Chondrocyte (in vitro differentiated cells): ENCODE measurements around the gene OR51B2. TPM values are rescaled to one million over a fixed set of nuclear protein-coding genes. Genes with fewer than 3 reads are reported as not detected.

Source experiments
- DNase-seq: peaks from one replicate; pipeline ENCODE4 v3.0.0; 2021; ENCODE audit warnings: mixed read lengths, low spot score
- H3K27ac Mint-ChIP-seq: one replicate; pipeline ENCODE4 v1.8.0; 2021; ENCODE audit warnings: mild to moderate bottlenecking, moderate library complexity, mixed read lengths; ENCODE audit not compliant: unreplicated experiment
- H3K27me3 Mint-ChIP-seq: 2 replicates; pipeline ENCODE4 v1.8.0; 2021; ENCODE audit warnings: low read depth, mixed read lengths
- H3K36me3 Mint-ChIP-seq: 2 replicates; pipeline ENCODE4 v1.8.0; 2021; ENCODE audit warnings: low read depth, mixed read lengths
- H3K4me1 Mint-ChIP-seq: 2 replicates; pipeline ENCODE4 v1.8.0; 2021; ENCODE audit warnings: low read depth, mild to moderate bottlenecking, mixed read lengths
- H3K4me3 Mint-ChIP-seq: one replicate; pipeline ENCODE4 v1.8.0; 2021; ENCODE audit warnings: mild to moderate bottlenecking, moderate library complexity, mixed read lengths; ENCODE audit not compliant: unreplicated experiment
- H3K9me3 Mint-ChIP-seq: 2 replicates; pipeline ENCODE4 v1.8.0; 2021; ENCODE audit warnings: low read depth, mixed read lengths
- total RNA-seq: library from RNA; stranded (reverse); gene quantifications from 3 replicates; pipeline ENCODE4 v1.2.1, GENCODE V29; 2021
- TF ChIP-seq, protein P1 (sequence below): fragments of 200-600 bp; sonication (generic); IDR thresholded peaks from 2 replicates; pipeline ENCODE4 v1.5.0; 2021; ENCODE audit warnings: antibody characterized with exemption, mild to moderate bottlenecking, moderate library complexity

OR51B2 gene
- total RNA-seq, 1 donor from 2014 or later: not detected

DNA sequence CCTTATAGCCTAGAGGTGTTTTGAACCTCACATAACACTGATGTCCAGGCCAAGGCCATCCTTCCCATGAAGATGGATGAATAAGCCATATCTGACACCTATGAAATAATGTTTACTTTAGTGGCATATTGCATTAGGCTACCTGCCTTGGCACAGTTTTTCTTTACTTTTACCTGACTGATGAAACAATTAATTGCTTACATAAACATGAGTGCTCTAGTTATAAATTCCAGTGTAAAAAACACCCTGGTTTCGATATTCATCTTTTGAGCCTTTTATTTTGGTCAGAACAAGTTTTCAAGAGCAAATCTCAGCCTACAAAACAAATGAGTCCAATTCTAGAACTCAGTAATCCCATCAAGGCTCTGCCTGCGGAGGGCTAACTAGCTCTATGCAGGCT lies 47.4 kb downstream of the OR51B2 start:
- DNase-seq: no peak
- Mint-ChIP-seq H3K4me1 (peaks cover 8% of the 10 kb centered on the region), H3K27me3 (no peaks in the 10 kb centered on the region), H3K27ac (no peak overlapping the region), H3K4me3 (no peak overlapping the region), H3K9me3 (no peaks in the 10 kb centered on the region), H3K36me3 (no peaks in the 10 kb centered on the region)
- TF ChIP-seq, protein P1, sequence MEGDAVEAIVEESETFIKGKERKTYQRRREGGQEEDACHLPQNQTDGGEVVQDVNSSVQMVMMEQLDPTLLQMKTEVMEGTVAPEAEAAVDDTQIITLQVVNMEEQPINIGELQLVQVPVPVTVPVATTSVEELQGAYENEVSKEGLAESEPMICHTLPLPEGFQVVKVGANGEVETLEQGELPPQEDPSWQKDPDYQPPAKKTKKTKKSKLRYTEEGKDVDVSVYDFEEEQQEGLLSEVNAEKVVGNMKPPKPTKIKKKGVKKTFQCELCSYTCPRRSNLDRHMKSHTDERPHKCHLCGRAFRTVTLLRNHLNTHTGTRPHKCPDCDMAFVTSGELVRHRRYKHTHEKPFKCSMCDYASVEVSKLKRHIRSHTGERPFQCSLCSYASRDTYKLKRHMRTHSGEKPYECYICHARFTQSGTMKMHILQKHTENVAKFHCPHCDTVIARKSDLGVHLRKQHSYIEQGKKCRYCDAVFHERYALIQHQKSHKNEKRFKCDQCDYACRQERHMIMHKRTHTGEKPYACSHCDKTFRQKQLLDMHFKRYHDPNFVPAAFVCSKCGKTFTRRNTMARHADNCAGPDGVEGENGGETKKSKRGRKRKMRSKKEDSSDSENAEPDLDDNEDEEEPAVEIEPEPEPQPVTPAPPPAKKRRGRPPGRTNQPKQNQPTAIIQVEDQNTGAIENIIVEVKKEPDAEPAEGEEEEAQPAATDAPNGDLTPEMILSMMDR: no peak

DNA sequence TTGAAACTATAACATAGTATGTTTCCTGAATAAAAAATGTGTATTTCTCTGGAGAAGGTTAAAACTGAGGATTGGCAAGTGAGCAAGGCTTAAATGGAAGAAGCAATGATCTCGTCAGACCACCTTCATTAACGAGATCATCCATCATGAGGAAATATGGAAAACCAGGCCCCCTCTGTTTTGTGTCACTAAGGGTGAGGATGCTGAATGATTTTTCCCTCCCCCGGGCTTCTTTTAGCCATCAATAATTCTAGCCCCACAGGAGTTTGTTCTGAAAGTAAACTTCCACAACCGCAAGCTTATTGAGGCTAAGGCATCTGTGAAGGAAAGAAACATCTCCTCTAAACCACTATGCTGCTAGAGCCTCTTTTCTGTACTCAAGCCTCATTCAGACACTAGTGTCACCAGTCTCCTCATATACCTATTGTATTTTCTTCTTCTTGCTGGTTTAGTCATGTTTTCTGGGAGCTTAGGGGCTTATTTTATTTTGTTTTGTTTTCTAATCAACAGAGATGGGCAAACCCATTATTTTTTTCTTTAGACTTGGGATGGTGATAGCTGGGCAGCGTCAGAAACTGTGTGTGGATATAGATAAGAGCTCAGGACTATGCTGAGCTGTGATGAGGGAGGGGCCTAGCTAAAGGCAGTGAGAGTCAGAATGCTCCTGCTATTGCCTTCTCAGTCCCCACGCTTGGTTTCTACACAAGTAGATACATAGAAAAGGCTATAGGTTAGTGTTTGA lies 48.6 kb downstream of the OR51B2 start:
- TF ChIP-seq, protein P1: no peak
- H3K36me3 Mint-ChIP-seq: no peaks in the 10 kb centered on the region
- H3K4me1 Mint-ChIP-seq: peaks cover 4% of the 10 kb centered on the region
- DNase-seq: no peak
- H3K27me3 Mint-ChIP-seq: no peaks in the 10 kb centered on the region
- H3K27ac Mint-ChIP-seq: no peak overlapping the region
- no peaks in the 10 kb centered on the region for H3K9me3 Mint-ChIP-seq
- H3K4me3 Mint-ChIP-seq: no peak overlapping the region

DNA sequence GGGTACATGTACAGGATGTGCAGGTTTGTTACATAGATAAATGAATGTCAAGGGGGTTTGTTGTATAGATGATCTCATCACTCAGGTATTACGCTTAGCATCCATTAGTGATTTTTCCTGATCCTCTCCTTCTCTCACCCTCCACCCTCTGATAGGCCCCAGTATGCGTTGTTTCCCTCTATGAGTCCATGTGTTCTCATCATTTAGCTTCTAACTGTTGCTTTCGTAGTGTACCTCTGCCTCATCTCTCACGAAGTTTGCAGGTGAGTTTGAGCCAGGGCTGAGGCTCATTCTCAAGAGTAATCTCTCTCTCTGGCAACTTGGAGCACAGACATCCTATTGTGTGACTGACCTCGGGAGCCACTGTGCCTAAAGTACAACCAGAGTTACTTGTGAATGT lies 49.7 kb downstream of the OR51B2 start:
- no peaks in the 10 kb centered on the region for H3K9me3 Mint-ChIP-seq
- TF ChIP-seq, protein P1: no peak
- DNase-seq: no peak
- no peak overlapping the region for H3K27ac Mint-ChIP-seq
- H3K4me3 Mint-ChIP-seq: no peak overlapping the region
- H3K36me3 Mint-ChIP-seq: no peaks in the 10 kb centered on the region
- no peaks in the 10 kb centered on the region for H3K4me1 Mint-ChIP-seq
- no peaks in the 10 kb centered on the region for H3K27me3 Mint-ChIP-seq

Other genes starting within 250 kb of the OR51B2 start
- not detected in 3 replicates for gene OR52A5, start 185.9 kb downstream of the OR51B2 start, total RNA-seq
- not detected in 3 replicates for gene OR52A1, start 169.5 kb downstream of the OR51B2 start, total RNA-seq
- gene OR51V1, start 123.6 kb downstream of the OR51B2 start, total RNA-seq: not detected in 3 replicates
- not detected in 3 replicates for gene HBB, start 97.2 kb downstream of the OR51B2 start, total RNA-seq
- not detected in 3 replicates for gene HBD, start 89.8 kb downstream of the OR51B2 start, total RNA-seq
- gene HBG1, start 74.4 kb downstream of the OR51B2 start, total RNA-seq: not detected in 3 replicates
- not detected in 3 replicates for gene HBG2, start 69.5 kb downstream of the OR51B2 start, total RNA-seq
- gene HBE1, start 54.4 kb downstream of the OR51B2 start, total RNA-seq: not detected in 3 replicates
- gene OR51B4, start 22.4 kb downstream of the OR51B2 start, total RNA-seq: not detected in 3 replicates
- gene OR51B5, start 19.2 kb upstream of the OR51B2 start, total RNA-seq: 0.20 TPM in 1 of 3 replicates, not detected in the others
- not detected in 3 replicates for gene OR51B6, start 27.2 kb upstream of the OR51B2 start, total RNA-seq
- not detected in 3 replicates for gene OR51M1, start 59.5 kb upstream of the OR51B2 start, total RNA-seq
- not detected in 3 replicates for gene OR51Q1, start 97.8 kb upstream of the OR51B2 start, total RNA-seq
- 0.46 TPM in 1 of 3 replicates, not detected in the others for gene OR51I1, start 117.2 kb upstream of the OR51B2 start, total RNA-seq
- gene OR51I2, start 125.0 kb upstream of the OR51B2 start, total RNA-seq: not detected in 3 replicates
- not detected in 3 replicates for gene OR52D1, start 164.4 kb upstream of the OR51B2 start, total RNA-seq
- gene UBQLN3, start 185.7 kb upstream of the OR51B2 start, total RNA-seq: 0.13 to 0.31 TPM in 2 of 3 replicates, not detected in the other
- 0.22 to 0.41 TPM (median 0.23 TPM) in 3 replicates for gene UBQLNL, start 192.4 kb upstream of the OR51B2 start, total RNA-seq
- 0.39 TPM in 1 of 3 replicates, not detected in the others for gene OR52H1, start 224.2 kb upstream of the OR51B2 start, total RNA-seq